ENCODE measurements around the gene BARHL2. TPM values are rescaled to one million over a fixed set of nuclear protein-coding genes. Genes with fewer than 3 reads are reported as not detected.

BARHL2 gene
- total and polyA plus RNA-seq, 2 of the 4 experiments (the other 2 are of a cell fraction), result not detected

GRCh38 chr1:90753556-90753955, 36.5 kb upstream of the BARHL2 start:
- POLR2A ChIA-PET (ENCODE audit: unreplicated experiment), result no interaction called here
- Histone ChIP-seq H2BK20ac (ENCODE audit: low read depth, low read length) (no peak overlapping the region), H3K27me3 (ENCODE audit: control insufficient read depth, insufficient read depth, low read length) (no peaks in the 10 kb centered on the region), H2BK15ac (ENCODE audit: low read depth, low read length) (no peak overlapping the region), H3K9me3 (ENCODE audit: control insufficient read depth, insufficient read depth, low read length) (no peaks in the 10 kb centered on the region), H2BK5ac (ENCODE audit: low read depth, low read length, poor library complexity, severe bottlenecking) (no peak overlapping the region), H3K36me3 (ENCODE audit: control insufficient read depth, insufficient read depth, low read length) (no peaks in the 10 kb centered on the region), H4K8ac (ENCODE audit: low read depth in 2 of 2, low read length in 2 of 2) (no peak overlapping the region), H3K9ac (ENCODE audit: low read depth, low read length) (no peak overlapping the region), H3K56ac (ENCODE audit: extremely low read depth, insufficient read depth, low read length) (no peak overlapping the region), H3K4me3 (ENCODE audit: insufficient read depth, low read depth, low read length) (no peak overlapping the region), H3K4me2 (ENCODE audit: low read depth, low read length) (no peak overlapping the region), H2AFZ (replicated peaks; ENCODE audit: low read length, poor library complexity) (no peak overlapping the region), H2AK5ac (ENCODE audit: low read depth, low read length) (no peak overlapping the region), H3K4ac (ENCODE audit: low read depth, low read length) (no peak overlapping the region), H2AK9ac (replicated peaks; ENCODE audit: low read depth, low read length, poor library complexity) (no peak overlapping the region), H4K5ac (ENCODE audit: low read depth, low read length) (no peak overlapping the region), H3K27ac (ENCODE audit: insufficient read depth, low read length) (no peak overlapping the region), H3K9me1 (ENCODE audit: insufficient read depth, low read length) (no peaks in the 10 kb centered on the region), H3K14ac (replicated peaks; ENCODE audit: low read depth, low read length) (no peak overlapping the region), H2BK120ac (ENCODE audit: low read depth, low read length) (no peak overlapping the region), H3K79me1 (ENCODE audit: low read depth in 1 of 2, low read length in 2 of 2) (no peaks in the 10 kb centered on the region), H3K18ac (ENCODE audit: low read depth, low read length) (no peak overlapping the region), H4K20me1 (ENCODE audit: insufficient read depth, low read length) (no peaks in the 10 kb centered on the region), H3K23ac (ENCODE audit: low read depth, low read length) (no peak overlapping the region), H4K91ac (ENCODE audit: insufficient read depth, low read depth, low read length) (no peak overlapping the region), H3K4me1 (ENCODE audit: control insufficient read depth, insufficient read depth, low read length) (no peaks in the 10 kb centered on the region)
- dilution Hi-C loops (cut with HindIII; ENCODE audit: low sequenced_read_pairs, unreplicated experiment), result no loop called here
- ATAC-seq (ENCODE audit: low read depth) (no peak), DNase-seq (no peak)
- no TSS peak for BruUV-seq (replicated peaks)
- in situ Hi-C loops (cut with MboI; ENCODE audit: low sequenced_read_pairs), result no loop called here
- WGBS, 2 experiments (ENCODE audit: extremely low coverage in 2 of 2, insufficient read length in 1 of 2), result no CpG with 5 or more reads among the region's 1 CpG
- intact Hi-C loops (cut with micrococcal nuclease), result no loop called here
- CTCF ChIA-PET, result no interaction called here
- TF ChIP-seq MAZ (IDR thresholded peaks at IDR 0.05; ENCODE audit: borderline replicate concordance, low read depth, low read length), result no peak
- no peak for TF ChIP-seq MAFK (IDR thresholded peaks at IDR 0.05; ENCODE audit: low read depth, low read length)
- no peak for TF ChIP-seq CEBPB (IDR thresholded peaks at IDR 0.05; ENCODE audit: low read depth, low read length)
- TF ChIP-seq, protein P1, sequence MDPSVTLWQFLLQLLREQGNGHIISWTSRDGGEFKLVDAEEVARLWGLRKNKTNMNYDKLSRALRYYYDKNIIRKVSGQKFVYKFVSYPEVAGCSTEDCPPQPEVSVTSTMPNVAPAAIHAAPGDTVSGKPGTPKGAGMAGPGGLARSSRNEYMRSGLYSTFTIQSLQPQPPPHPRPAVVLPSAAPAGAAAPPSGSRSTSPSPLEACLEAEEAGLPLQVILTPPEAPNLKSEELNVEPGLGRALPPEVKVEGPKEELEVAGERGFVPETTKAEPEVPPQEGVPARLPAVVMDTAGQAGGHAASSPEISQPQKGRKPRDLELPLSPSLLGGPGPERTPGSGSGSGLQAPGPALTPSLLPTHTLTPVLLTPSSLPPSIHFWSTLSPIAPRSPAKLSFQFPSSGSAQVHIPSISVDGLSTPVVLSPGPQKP (IDR thresholded peaks at IDR 0.05; ENCODE audit: borderline replicate concordance, low read depth, low read length), result no peak
- TF ChIP-seq FOS (IDR thresholded peaks at IDR 0.05; ENCODE audit: low read depth, low read length), result no peak
- no peak for TF ChIP-seq RAD21 (IDR thresholded peaks at IDR 0.05; ENCODE audit: low read length)
- TF ChIP-seq SMC3 (IDR thresholded peaks at IDR 0.05; ENCODE audit: low read depth, low read length), result no peak
- TF ChIP-seq POLR2A (IDR thresholded peaks at IDR 0.05; ENCODE audit: low read depth, low read length), result no peak
- TF ChIP-seq CTCF (conservative IDR thresholded peaks at IDR 0.05; ENCODE audit: low read depth, low read length), result no peak
- no peak for TF ChIP-seq NFE2L2 (IDR thresholded peaks at IDR 0.05; ENCODE audit: low read depth, low read length)
- TF ChIP-seq, protein P2, sequence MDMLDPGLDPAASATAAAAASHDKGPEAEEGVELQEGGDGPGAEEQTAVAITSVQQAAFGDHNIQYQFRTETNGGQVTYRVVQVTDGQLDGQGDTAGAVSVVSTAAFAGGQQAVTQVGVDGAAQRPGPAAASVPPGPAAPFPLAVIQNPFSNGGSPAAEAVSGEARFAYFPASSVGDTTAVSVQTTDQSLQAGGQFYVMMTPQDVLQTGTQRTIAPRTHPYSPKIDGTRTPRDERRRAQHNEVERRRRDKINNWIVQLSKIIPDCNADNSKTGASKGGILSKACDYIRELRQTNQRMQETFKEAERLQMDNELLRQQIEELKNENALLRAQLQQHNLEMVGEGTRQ (IDR thresholded peaks at IDR 0.05; ENCODE audit: low read depth, low read length), result no peak
- TF ChIP-seq BHLHE40 (IDR thresholded peaks at IDR 0.05; ENCODE audit: low read depth, low read length), result no peak
- TF ChIP-seq RCOR1 (IDR thresholded peaks at IDR 0.05; ENCODE audit: insufficient replicate concordance, low read length), result no peak
- no peak for TF ChIP-seq RFX5 (IDR thresholded peaks at IDR 0.05; ENCODE audit: low read depth, low read length)
- TF ChIP-seq MXI1 (IDR thresholded peaks at IDR 0.05; ENCODE audit: borderline replicate concordance, low read depth, low read length), result no peak
- no peak for TF ChIP-seq CHD1 (IDR thresholded peaks at IDR 0.05; ENCODE audit: low read depth, low read length)

Data from IMR-90 (cell line).